GM12878 (cell line): Measurements from ENCODE around the gene OR5AU1. TPM values are rescaled to one million over a fixed set of nuclear protein-coding genes. Genes with fewer than 3 reads are reported as not detected.

ENCODE experiments used
- ATF7 ChIP-seq: fragments of 450-650 bp; IDR thresholded peaks from 2 replicates; pipeline ENCODE4 v1.6.1; 2016; ENCODE audit warnings: low read depth, mild to moderate bottlenecking
- BACH1 ChIP-seq: fragments of 450-650 bp; IDR thresholded peaks from 2 replicates; pipeline ENCODE4 v1.6.1; 2017; ENCODE audit warnings: mild to moderate bottlenecking, borderline replicate concordance
- BCL11A ChIP-seq: IDR thresholded peaks from 2 replicates; pipeline ENCODE4 v1.6.1; 2011; ENCODE audit warnings: low read depth, low read length
- CBX5 ChIP-seq: sonication (generic); IDR thresholded peaks from 2 replicates; pipeline ENCODE4 v1.6.1; 2016; ENCODE audit warnings: low read depth, moderate library complexity, mild to moderate bottlenecking, inconsistent platforms
- CHD2 ChIP-seq: IDR thresholded peaks from 2 replicates; pipeline ENCODE4 v1.6.1; 2011; ENCODE audit warnings: low read depth, low read length, improper control_type of control experiment, borderline replicate concordance
- DPF2 ChIP-seq: fragments of 450-650 bp; IDR thresholded peaks from 2 replicates; pipeline ENCODE4 v1.6.1; 2017; ENCODE audit warnings: mild to moderate bottlenecking
- GABPA ChIP-seq: IDR thresholded peaks from 2 replicates; pipeline ENCODE4 v1.6.1; 2014; ENCODE audit warnings: antibody characterized with exemption, low read depth, mild to moderate bottlenecking, inconsistent platforms
- IKZF2 ChIP-seq, 2 experiments: fragments of 450-650 bp; IDR thresholded peaks; 2 replicates each; pipeline ENCODE4 v1.6.1; 2017; ENCODE audit warnings: mild to moderate bottlenecking in 2 of 2, moderate library complexity in 2 of 2
- KAT2A ChIP-seq: conservative IDR thresholded peaks from 2 replicates; pipeline ENCODE4 v1.6.1; 2011; ENCODE audit warnings: low read depth, low read length; ENCODE audit not compliant: control insufficient read depth
- MTA3 ChIP-seq: IDR thresholded peaks from 2 replicates; pipeline ENCODE4 v1.6.1; 2012; ENCODE audit warnings: low read length, inconsistent platforms, borderline replicate concordance
- MXI1 ChIP-seq: fragments of 150-350 bp; IDR thresholded peaks from 2 replicates; pipeline ENCODE4 v1.6.1; 2011; ENCODE audit warnings: low read depth, mild to moderate bottlenecking, inconsistent platforms, low read length, improper control_type of control experiment
- NFXL1 ChIP-seq: fragments of 450-650 bp; IDR thresholded peaks from 2 replicates; pipeline ENCODE4 v1.6.1; 2017; ENCODE audit warnings: antibody characterized with exemption, mild to moderate bottlenecking, borderline replicate concordance
- NR2C1 ChIP-seq: fragments of 450-650 bp; IDR thresholded peaks from 2 replicates; pipeline ENCODE4 v1.6.1; 2017; ENCODE audit warnings: antibody characterized with exemption, mild to moderate bottlenecking, moderate library complexity
- PML ChIP-seq: IDR thresholded peaks from 2 replicates; pipeline ENCODE4 v1.6.1; 2012; ENCODE audit warnings: low read length, inconsistent platforms
- POLR2AphosphoS5 ChIP-seq: IDR thresholded peaks from 2 replicates; pipeline ENCODE4 v1.6.1; 2011; ENCODE audit warnings: mild to moderate bottlenecking, low read length, inconsistent platforms
- SMC3 ChIP-seq: IDR thresholded peaks from 2 replicates; pipeline ENCODE4 v1.6.1; 2011; ENCODE audit warnings: low read length, improper control_type of control experiment, borderline replicate concordance
- SRF ChIP-seq, 2 experiments: IDR thresholded peaks; 2 replicates each; pipeline ENCODE4 v1.6.1; 2011; ENCODE audit warnings: low read depth in 2 of 2, low read length in 2 of 2, mild to moderate bottlenecking in 1 of 2, moderate library complexity in 1 of 2
- TCF3 ChIP-seq: IDR thresholded peaks from 2 replicates; pipeline ENCODE4 v1.6.1; 2012; ENCODE audit warnings: low read depth, mild to moderate bottlenecking, low read length, borderline replicate concordance; ENCODE audit not compliant: insufficient read depth
- WRNIP1 ChIP-seq: IDR thresholded peaks from 2 replicates; pipeline ENCODE4 v1.6.1; 2011; ENCODE audit warnings: low read depth, low read length, improper control_type of control experiment, borderline replicate concordance
- polyA plus RNA-seq, 11 experiments: library from polyadenylated mRNA; depleted of rRNA in 4 of 11; unstranded in 6 of 11; stranded (reverse) in 5 of 11; fragments of >200 nt; fragmentation: Nextera tagmentation in 4 of 11; fragmentation: Illumina TruSeq in 1 of 11; extraction: Ambion mirVana in 4 of 11; extraction: Trizol in 1 of 11; gene quantifications; 1 replicate in 1 of 11; 2 replicates in 10 of 11; pipeline versions ENCODE4 v1.2.1 to v1.2.3, GENCODE V29; 2011 to 2016; ENCODE audit warnings: inconsistent platforms in 2 of 11, missing spikeins in 2 of 11, low read depth in 1 of 11
- total RNA-seq, 4 experiments: library from RNA; depleted of rRNA in 3 of 4; stranded (reverse); fragments of >200 nt in 3 of 4; fragmentation: Illumina TruSeq in 1 of 4; extraction: Trizol in 1 of 4; gene quantifications; 2 replicates each; pipeline versions ENCODE4 v1.2.1 to v1.2.3, GENCODE V29; 2013 to 2021
- TF ChIP-seq, protein P1 (sequence below): fragments of 450-650 bp; IDR thresholded peaks from 2 replicates; pipeline ENCODE4 v1.6.1; 2017; ENCODE audit warnings: mild to moderate bottlenecking, moderate library complexity
- TF ChIP-seq, protein P2 (sequence below): IDR thresholded peaks from 2 replicates; pipeline ENCODE4 v1.6.1; 2011; ENCODE audit warnings: low read depth, low read length, improper control_type of control experiment, borderline replicate concordance
- TF ChIP-seq, protein P3 (sequence below): fragments of 150-350 bp; IDR thresholded peaks from 2 replicates; pipeline ENCODE4 v1.6.1; 2014; ENCODE audit warnings: mild to moderate bottlenecking, low read depth, low read length

The OR5AU1 gene
- total and polyA plus RNA-seq, 10 of the 15 experiments (the other 5 are each of a cell fraction or from before 2014, with no cell fraction given): not detected

DNA sequence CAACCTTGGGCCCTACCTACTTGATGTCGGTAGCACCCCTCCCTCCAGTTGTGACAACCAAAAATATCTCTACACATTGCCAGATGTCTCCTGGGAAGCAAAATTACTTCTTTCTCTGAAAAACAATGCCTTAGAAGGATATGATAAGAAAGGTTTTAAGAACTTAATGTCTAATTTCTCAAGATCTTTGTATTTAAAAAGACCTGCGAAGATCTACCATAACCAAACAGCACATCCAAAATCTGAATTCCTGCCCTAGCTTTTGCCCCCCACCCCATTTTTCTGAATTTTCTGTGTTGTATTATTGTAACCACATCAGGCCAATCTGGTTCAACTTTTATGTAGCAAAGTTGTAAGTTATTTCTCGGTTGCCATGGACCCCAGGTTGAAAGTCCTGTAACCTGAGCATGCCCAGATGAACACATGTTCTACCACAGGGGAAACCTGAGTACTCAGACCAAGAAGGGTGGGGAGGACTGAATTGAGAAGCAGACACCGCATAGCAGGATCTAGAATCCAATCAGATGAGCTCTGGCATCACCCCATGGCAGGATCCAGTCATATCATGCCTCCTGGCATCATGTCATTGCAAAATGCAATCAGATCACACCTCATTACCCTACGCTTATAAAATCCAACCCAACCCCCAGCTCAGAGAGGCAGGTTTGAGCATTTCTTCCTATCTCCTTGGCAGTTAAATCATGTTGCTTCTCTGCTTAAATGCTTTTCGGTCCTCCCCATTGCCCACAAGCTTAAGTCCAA, 46.3 kb downstream of the OR5AU1 start (continued):
- TF ChIP-seq, protein P1, sequence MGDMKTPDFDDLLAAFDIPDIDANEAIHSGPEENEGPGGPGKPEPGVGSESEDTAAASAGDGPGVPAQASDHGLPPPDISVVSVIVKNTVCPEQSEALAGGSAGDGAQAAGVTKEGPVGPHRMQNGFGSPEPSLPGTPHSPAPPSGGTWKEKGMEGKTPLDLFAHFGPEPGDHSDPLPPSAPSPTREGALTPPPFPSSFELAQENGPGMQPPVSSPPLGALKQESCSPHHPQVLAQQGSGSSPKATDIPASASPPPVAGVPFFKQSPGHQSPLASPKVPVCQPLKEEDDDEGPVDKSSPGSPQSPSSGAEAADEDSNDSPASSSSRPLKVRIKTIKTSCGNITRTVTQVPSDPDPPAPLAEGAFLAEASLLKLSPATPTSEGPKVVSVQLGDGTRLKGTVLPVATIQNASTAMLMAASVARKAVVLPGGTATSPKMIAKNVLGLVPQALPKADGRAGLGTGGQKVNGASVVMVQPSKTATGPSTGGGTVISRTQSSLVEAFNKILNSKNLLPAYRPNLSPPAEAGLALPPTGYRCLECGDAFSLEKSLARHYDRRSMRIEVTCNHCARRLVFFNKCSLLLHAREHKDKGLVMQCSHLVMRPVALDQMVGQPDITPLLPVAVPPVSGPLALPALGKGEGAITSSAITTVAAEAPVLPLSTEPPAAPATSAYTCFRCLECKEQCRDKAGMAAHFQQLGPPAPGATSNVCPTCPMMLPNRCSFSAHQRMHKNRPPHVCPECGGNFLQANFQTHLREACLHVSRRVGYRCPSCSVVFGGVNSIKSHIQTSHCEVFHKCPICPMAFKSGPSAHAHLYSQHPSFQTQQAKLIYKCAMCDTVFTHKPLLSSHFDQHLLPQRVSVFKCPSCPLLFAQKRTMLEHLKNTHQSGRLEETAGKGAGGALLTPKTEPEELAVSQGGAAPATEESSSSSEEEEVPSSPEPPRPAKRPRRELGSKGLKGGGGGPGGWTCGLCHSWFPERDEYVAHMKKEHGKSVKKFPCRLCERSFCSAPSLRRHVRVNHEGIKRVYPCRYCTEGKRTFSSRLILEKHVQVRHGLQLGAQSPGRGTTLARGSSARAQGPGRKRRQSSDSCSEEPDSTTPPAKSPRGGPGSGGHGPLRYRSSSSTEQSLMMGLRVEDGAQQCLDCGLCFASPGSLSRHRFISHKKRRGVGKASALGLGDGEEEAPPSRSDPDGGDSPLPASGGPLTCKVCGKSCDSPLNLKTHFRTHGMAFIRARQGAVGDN: no peak
- TF ChIP-seq POLR2AphosphoS5 (0 out of 2 replicates have a peak, but pooled peaks have one; percentile 46), CHD2 (no peak), ATF7 (no peak), NFXL1 (no peak), CBX5 (no peak), DPF2 (no peak), IKZF2 (IDR thresholded peaks at IDR 0.05) (no peak), PML (no peak), MXI1 (no peak), BACH1 (no peak), MTA3 (no peak; the same call in 1 of the 2 replicates), GABPA (no peak), BCL11A (peak; percentile 81), TCF3 (no peak), WRNIP1 (no peak), SRF (IDR thresholded peaks at IDR 0.05; ENCODE audit: low read depth in 2 of 2, low read length in 2 of 2) (peak in 1 of 2 experiments; percentile 37; a peak in 1 of 4 replicates), KAT2A (no peak), NR2C1 (no peak), SMC3 (no peak)
- TF ChIP-seq, protein P2, sequence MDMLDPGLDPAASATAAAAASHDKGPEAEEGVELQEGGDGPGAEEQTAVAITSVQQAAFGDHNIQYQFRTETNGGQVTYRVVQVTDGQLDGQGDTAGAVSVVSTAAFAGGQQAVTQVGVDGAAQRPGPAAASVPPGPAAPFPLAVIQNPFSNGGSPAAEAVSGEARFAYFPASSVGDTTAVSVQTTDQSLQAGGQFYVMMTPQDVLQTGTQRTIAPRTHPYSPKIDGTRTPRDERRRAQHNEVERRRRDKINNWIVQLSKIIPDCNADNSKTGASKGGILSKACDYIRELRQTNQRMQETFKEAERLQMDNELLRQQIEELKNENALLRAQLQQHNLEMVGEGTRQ: no peak
- TF ChIP-seq, protein P3, sequence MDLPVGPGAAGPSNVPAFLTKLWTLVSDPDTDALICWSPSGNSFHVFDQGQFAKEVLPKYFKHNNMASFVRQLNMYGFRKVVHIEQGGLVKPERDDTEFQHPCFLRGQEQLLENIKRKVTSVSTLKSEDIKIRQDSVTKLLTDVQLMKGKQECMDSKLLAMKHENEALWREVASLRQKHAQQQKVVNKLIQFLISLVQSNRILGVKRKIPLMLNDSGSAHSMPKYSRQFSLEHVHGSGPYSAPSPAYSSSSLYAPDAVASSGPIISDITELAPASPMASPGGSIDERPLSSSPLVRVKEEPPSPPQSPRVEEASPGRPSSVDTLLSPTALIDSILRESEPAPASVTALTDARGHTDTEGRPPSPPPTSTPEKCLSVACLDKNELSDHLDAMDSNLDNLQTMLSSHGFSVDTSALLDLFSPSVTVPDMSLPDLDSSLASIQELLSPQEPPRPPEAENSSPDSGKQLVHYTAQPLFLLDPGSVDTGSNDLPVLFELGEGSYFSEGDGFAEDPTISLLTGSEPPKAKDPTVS: no peak
